ENCODE data around the gene EIF5AL1. TPM values are rescaled to one million over a fixed set of nuclear protein-coding genes. Genes with fewer than 3 reads are reported as not detected.
A peak's percentile ranks its signal among the peaks of the same experiment; 100 is the strongest.

Gene EIF5AL1
- total RNA-seq, 1 experiment from 2014 or later: 0.39 TPM

DNA sequence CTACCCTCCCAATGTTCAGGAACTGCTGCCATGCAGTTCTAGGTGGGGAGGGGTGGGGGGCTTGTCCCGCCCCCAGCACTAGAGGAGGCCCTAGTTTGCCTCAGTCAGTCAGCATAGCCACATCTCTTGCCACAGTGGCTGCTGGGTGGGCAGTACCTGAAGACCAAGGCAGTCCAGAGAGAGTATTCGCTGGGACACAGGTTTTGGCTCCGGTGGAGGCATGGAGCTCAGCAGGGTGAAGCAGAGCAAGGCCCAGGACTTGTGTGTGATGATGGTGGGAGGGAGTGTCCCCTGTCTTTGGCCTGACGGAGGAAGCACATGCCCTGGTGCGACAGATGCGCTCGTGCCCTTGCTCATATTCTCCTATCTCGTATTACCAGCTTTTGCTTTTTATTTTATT, 42.2 kb upstream of the EIF5AL1 start:
- Histone ChIP-seq H3K56ac (ENCODE audit: insufficient read length, low read depth, low read length) (no peak overlapping the region), H2BK12ac (ENCODE audit: insufficient read length, low read depth, low read length) (no peak overlapping the region), H3K9ac (ENCODE audit: extremely low read depth, insufficient read length, low read length) (no peak overlapping the region), H3K27me3 (ENCODE audit: insufficient read depth, low read length) (no peaks in the 10 kb centered on the region), H2AFZ (ENCODE audit: low read length) (no peak overlapping the region), H2BK20ac (ENCODE audit: low read depth, low read length, poor library complexity, severe bottlenecking) (no peak overlapping the region), H3K23me2 (ENCODE audit: insufficient read length, low read depth, low read length, poor library complexity, severe bottlenecking) (no peaks in the 10 kb centered on the region), H4K8ac (replicated peaks; ENCODE audit: insufficient read length, low read depth, low read length) (no peak overlapping the region), H2BK15ac (ENCODE audit: low read depth, low read length) (no peak overlapping the region), H3K23ac (ENCODE audit: insufficient read length, low read depth, low read length) (no peak overlapping the region), H3K14ac (ENCODE audit: insufficient read depth, low read length) (peak overlapping the region; percentile 31; the same call in 1 of the 2 replicates), H2AK5ac (ENCODE audit: insufficient read length, low read length) (no peak overlapping the region), H3K4ac (ENCODE audit: low read depth, low read length) (no peak overlapping the region), H4K20me1 (ENCODE audit: control insufficient read depth, insufficient read depth, insufficient read length) (no peaks in the 10 kb centered on the region), H4K5ac (ENCODE audit: insufficient read length, low read depth, low read length) (no peak overlapping the region), H3K4me1 (ENCODE audit: insufficient read depth, low read length) (no peaks in the 10 kb centered on the region), H3K27ac (ENCODE audit: insufficient read length, low read depth, low read length) (no peak overlapping the region), H3K4me2 (ENCODE audit: insufficient read depth, insufficient read length, low read length) (no peak overlapping the region), H4K91ac (ENCODE audit: insufficient read length, low read depth, low read length) (no peak overlapping the region), H3T11ph (ENCODE audit: low read length) (no peak overlapping the region), H2BK120ac (ENCODE audit: low read depth, low read length, poor library complexity, severe bottlenecking) (no peak overlapping the region), H3K9me3 (ENCODE audit: control insufficient read depth, low read depth, low read length) (no peaks in the 10 kb centered on the region), H3K79me2 (ENCODE audit: insufficient read depth, low read length) (no peaks in the 10 kb centered on the region), H3K18ac (ENCODE audit: insufficient read length, low read depth, low read length) (no peak overlapping the region), H3K79me1 (ENCODE audit: insufficient read depth, low read depth, low read length, poor library complexity, severe bottlenecking) (no peaks in the 10 kb centered on the region), H2BK5ac (ENCODE audit: insufficient read length, low read length) (no peak overlapping the region)
- Mint-ChIP-seq H3K27me3 (ENCODE audit: low read depth) (peaks cover 9% of the 10 kb centered on the region), H3K27ac (no peak overlapping the region), H3K4me3 (no peak overlapping the region), H3K4me1 (peaks cover 8 to 11% of the 10 kb centered on the region in 2 experiments), H3K36me3 (ENCODE audit: insufficient read depth in 1 of 3, low read depth in 3 of 3) (no peaks in the 10 kb centered on the region), H3K9me3 (no peaks in the 10 kb centered on the region)
- TF ChIP-seq, protein P1, sequence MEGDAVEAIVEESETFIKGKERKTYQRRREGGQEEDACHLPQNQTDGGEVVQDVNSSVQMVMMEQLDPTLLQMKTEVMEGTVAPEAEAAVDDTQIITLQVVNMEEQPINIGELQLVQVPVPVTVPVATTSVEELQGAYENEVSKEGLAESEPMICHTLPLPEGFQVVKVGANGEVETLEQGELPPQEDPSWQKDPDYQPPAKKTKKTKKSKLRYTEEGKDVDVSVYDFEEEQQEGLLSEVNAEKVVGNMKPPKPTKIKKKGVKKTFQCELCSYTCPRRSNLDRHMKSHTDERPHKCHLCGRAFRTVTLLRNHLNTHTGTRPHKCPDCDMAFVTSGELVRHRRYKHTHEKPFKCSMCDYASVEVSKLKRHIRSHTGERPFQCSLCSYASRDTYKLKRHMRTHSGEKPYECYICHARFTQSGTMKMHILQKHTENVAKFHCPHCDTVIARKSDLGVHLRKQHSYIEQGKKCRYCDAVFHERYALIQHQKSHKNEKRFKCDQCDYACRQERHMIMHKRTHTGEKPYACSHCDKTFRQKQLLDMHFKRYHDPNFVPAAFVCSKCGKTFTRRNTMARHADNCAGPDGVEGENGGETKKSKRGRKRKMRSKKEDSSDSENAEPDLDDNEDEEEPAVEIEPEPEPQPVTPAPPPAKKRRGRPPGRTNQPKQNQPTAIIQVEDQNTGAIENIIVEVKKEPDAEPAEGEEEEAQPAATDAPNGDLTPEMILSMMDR (conservative IDR thresholded peaks at IDR 0.05): no peak
- no CpG with 5 or more reads among the region's 8 CpGs for WGBS (ENCODE audit: extremely low coverage, insufficient read length, low lambda C conversion rate)
- DNase-seq: peak; percentile 15
